Loucy (cell line): ENCODE data around the gene VAPB.

Experiments used
- H2AFZ ChIP-seq: fragments of 200-600 bp; sonication (generic); 2 replicates; pipeline ENCODE4 v1.6.0; 2016; ENCODE audit warnings: antibody characterized with exemption, mild to moderate bottlenecking, low read length, moderate library complexity
- H3F3A ChIP-seq: fragments of 200-600 bp; 2 replicates; pipeline ENCODE4 v1.6.0; 2016; ENCODE audit warnings: antibody characterized with exemption, low read depth, mild to moderate bottlenecking
- H3K27me3 ChIP-seq: fragments of 200-600 bp; sonication (generic); 2 replicates; pipeline ENCODE4 v1.6.1; 2014; ENCODE audit warnings: low read length, mild to moderate bottlenecking; ENCODE audit not compliant: insufficient read depth, poor library complexity, severe bottlenecking
- H3K36me3 ChIP-seq: fragments of 200-600 bp; sonication (generic); 2 replicates; pipeline ENCODE4 v1.6.1; 2016; ENCODE audit warnings: low read length; ENCODE audit not compliant: insufficient read depth
- H3K4me1 ChIP-seq: fragments of 200-600 bp; sonication (generic); 2 replicates; pipeline ENCODE4 v1.5.1; 2014; ENCODE audit warnings: low read length, mild to moderate bottlenecking; ENCODE audit not compliant: insufficient read depth, poor library complexity, severe bottlenecking
- H3K4me2 ChIP-seq: fragments of 200-600 bp; sonication (generic); 2 replicates; pipeline ENCODE4 v1.6.0; 2014; ENCODE audit warnings: antibody characterized with exemption, low read length, low read depth, mild to moderate bottlenecking; ENCODE audit not compliant: poor library complexity, severe bottlenecking
- H3K4me3 ChIP-seq: fragments of 200-600 bp; sonication (generic); 2 replicates; pipeline ENCODE4 v1.5.1; 2014; ENCODE audit warnings: low read length, mild to moderate bottlenecking, mixed read lengths; ENCODE audit not compliant: poor library complexity, severe bottlenecking
- H3K79me2 ChIP-seq: fragments of 200-600 bp; sonication (generic); 2 replicates; pipeline ENCODE4 v1.6.1; 2014; ENCODE audit warnings: low read length; ENCODE audit not compliant: insufficient read depth
- H3K9ac ChIP-seq: fragments of 200-600 bp; sonication (generic); 2 replicates; pipeline ENCODE4 v1.6.0; 2014; ENCODE audit warnings: mild to moderate bottlenecking, low read depth, low read length, moderate library complexity; ENCODE audit not compliant: poor library complexity, severe bottlenecking
- H3K9me2 ChIP-seq: fragments of 200-600 bp; sonication (generic); replicated peaks from 2 replicates; pipeline ENCODE4 v1.6.1; 2016; ENCODE audit warnings: low read depth, low read length, mixed read lengths
- H3K9me3 ChIP-seq: fragments of 200-600 bp; sonication (generic); 2 replicates; pipeline ENCODE4 v1.6.1; 2014; ENCODE audit warnings: mild to moderate bottlenecking, antibody characterized with exemption, low read length, low read depth; ENCODE audit not compliant: insufficient read depth
- H4K20me1 ChIP-seq: fragments of 200-600 bp; sonication (generic); 2 replicates; pipeline ENCODE4 v1.6.0; 2014; ENCODE audit warnings: antibody characterized with exemption, low read length, mild to moderate bottlenecking; ENCODE audit not compliant: insufficient read depth, poor library complexity, severe bottlenecking
- EZH2phosphoT487 ChIP-seq: fragments of 200-600 bp; IDR thresholded peaks from 2 replicates; pipeline ENCODE4 v1.6.1; 2018; ENCODE audit warnings: antibody characterized with exemption, mild to moderate bottlenecking, moderate library complexity, borderline replicate concordance
- TF ChIP-seq, protein P1 (sequence below): fragments of 200-600 bp; sonication (generic); conservative IDR thresholded peaks from 2 replicates; pipeline ENCODE4 v1.5.1; 2014; ENCODE audit warnings: mild to moderate bottlenecking, antibody characterized with exemption, low read length

VAPB gene

DNA sequence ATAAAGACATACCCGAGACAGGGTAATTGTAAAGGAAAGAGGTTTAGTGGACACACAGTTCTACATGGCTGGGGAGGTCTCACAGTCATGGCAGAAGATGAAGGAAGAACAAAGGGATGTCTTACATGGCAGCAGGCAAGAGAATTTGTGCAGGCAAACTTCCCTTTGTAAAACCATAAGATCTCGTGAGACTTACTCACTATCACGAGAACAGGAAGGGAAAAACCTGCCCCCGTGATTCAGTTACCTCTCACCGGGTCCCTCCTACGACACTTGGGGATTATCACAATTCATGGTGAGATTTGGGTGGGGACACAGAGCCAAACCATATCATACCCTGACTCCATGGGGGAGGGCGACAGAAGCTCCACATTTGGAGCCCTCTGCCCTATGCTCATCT, 7.4 kb upstream of the VAPB start:
- H3K4me1 ChIP-seq, result no peaks in the 10 kb centered on the region
- no peaks in the 10 kb centered on the region for H3K27me3 ChIP-seq
- no peak overlapping the region for H3K4me2 ChIP-seq
- TF ChIP-seq EZH2phosphoT487, result no peak
- TF ChIP-seq, protein P1, sequence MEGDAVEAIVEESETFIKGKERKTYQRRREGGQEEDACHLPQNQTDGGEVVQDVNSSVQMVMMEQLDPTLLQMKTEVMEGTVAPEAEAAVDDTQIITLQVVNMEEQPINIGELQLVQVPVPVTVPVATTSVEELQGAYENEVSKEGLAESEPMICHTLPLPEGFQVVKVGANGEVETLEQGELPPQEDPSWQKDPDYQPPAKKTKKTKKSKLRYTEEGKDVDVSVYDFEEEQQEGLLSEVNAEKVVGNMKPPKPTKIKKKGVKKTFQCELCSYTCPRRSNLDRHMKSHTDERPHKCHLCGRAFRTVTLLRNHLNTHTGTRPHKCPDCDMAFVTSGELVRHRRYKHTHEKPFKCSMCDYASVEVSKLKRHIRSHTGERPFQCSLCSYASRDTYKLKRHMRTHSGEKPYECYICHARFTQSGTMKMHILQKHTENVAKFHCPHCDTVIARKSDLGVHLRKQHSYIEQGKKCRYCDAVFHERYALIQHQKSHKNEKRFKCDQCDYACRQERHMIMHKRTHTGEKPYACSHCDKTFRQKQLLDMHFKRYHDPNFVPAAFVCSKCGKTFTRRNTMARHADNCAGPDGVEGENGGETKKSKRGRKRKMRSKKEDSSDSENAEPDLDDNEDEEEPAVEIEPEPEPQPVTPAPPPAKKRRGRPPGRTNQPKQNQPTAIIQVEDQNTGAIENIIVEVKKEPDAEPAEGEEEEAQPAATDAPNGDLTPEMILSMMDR, result no peak
- no peaks in the 10 kb centered on the region for H3F3A ChIP-seq
- no peaks in the 10 kb centered on the region for H3K79me2 ChIP-seq
- H3K9me3 ChIP-seq, result peaks cover 9% of the 10 kb centered on the region; the same call in 1 of the 2 replicates
- H3K9me2 ChIP-seq, result no peaks in the 10 kb centered on the region
- no peak overlapping the region for H3K9ac ChIP-seq
- no peak overlapping the region for H2AFZ ChIP-seq
- no peaks in the 10 kb centered on the region for H4K20me1 ChIP-seq
- no peaks in the 10 kb centered on the region for H3K36me3 ChIP-seq
- H3K4me3 ChIP-seq, result no peak overlapping the region

DNA sequence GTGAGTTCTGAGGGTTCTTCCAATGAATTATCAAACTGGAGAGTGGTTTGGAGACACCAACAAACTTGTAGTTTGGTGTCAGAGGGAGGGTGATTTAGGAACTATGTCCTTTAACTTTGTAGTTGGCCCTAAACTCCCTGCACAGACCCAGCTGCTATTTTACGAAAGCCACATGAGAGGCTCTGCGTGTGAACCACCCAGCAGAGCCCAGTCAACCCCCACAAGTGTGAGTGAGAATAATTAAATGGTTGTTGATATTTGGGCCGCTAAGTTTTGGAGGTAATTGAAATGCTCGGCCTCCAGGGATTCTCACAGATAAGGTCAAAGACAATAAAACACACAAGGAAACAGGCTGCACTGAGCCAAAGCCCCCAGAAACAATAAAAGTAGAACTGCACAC, 6.9 kb upstream of the VAPB start:
- H2AFZ ChIP-seq, result no peak overlapping the region
- H3K9ac ChIP-seq, result no peak overlapping the region
- H3K79me2 ChIP-seq, result no peaks in the 10 kb centered on the region
- H3K4me1 ChIP-seq, result no peaks in the 10 kb centered on the region
- TF ChIP-seq EZH2phosphoT487, result no peak
- TF ChIP-seq, protein P1, result no peak
- no peaks in the 10 kb centered on the region for H3K36me3 ChIP-seq
- H3K9me3 ChIP-seq, result peaks cover 9% of the 10 kb centered on the region; the same call in 1 of the 2 replicates
- no peak overlapping the region for H3K4me3 ChIP-seq
- H4K20me1 ChIP-seq, result no peaks in the 10 kb centered on the region
- H3F3A ChIP-seq, result no peaks in the 10 kb centered on the region
- H3K27me3 ChIP-seq, result no peaks in the 10 kb centered on the region
- no peak overlapping the region for H3K4me2 ChIP-seq
- no peaks in the 10 kb centered on the region for H3K9me2 ChIP-seq

DNA sequence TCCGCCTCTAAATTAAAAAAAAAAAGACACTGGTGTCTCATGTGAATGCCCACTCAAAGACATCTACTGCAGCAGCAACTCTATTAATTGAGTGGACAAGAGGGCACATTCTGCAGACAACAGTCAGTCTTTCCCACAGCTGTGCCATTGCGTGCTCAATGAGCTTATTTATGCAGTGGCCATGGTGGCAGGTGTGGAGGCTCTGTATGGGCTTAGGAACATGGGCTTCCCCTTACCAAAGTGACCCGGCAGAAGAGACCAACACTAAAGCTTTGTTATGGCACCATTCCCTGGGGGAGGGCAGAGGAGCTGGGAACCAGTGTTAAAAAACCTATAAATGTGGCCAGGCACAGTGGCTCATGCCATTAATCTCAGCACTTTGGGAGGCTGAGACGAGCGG, 4.2 kb upstream of the VAPB start:
- Histone ChIP-seq H2AFZ (no peak overlapping the region), H3K4me1 (peaks cover 11% of the 10 kb centered on the region), H3K79me2 (peaks cover 8% of the 10 kb centered on the region), H3K27me3 (peaks cover 7% of the 10 kb centered on the region), H3K9me2 (no peaks in the 10 kb centered on the region), H3K36me3 (no peaks in the 10 kb centered on the region), H3K4me2 (no peak overlapping the region), H4K20me1 (peaks cover 6% of the 10 kb centered on the region), H3K9ac (no peak overlapping the region), H3K4me3 (no peak overlapping the region), H3K9me3 (peaks cover 9% of the 10 kb centered on the region; the same call in 1 of the 2 replicates), H3F3A (no peaks in the 10 kb centered on the region)
- TF ChIP-seq, protein P1, result no peak
- TF ChIP-seq EZH2phosphoT487, result no peak
